Coronary artery (tissue), 2 donors: ENCODE results near the gene DENND2D.

ENCODE experiments used
- DNase-seq: peaks from one replicate; pipeline ENCODE4 v3.0.0-alpha.2; 2017; ENCODE audit warnings: low spot score
- H3K27ac ChIP-seq, 2 donors: fragments of 200-600 bp; sonication (generic); one replicate each; pipeline ENCODE4 v1.5.1; 2016 to 2019
- H3K4me3 ChIP-seq: fragments of 200-600 bp; sonication (generic); 2 replicates; pipeline ENCODE4 v1.5.1; 2016; ENCODE audit warnings: mild to moderate bottlenecking, moderate library complexity
- CTCF ChIP-seq: fragments of 200-600 bp; sonication (generic); IDR thresholded peaks from one replicate; pipeline ENCODE4 v1.5.1; 2019; ENCODE audit warnings: antibody characterized with exemption

DENND2D gene

DNA sequence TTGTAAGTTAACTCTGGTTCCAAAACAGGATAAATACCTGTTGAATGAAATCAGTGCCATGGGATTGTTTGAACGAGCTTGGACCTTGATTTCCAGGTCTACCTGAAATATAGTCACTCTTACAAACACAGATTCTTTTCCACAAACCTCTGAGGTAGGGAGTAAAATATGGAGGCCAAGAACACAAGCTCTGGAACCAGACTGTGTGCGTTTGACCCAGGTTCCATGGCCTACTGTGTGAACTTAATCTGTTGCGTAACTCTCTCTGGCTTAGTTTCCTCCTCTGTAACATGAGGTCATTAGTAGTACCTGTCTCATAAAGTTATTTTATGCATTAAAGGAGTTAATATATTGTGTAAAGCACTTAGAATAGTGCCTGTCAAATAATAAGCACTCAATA, 25.1 kb downstream of the DENND2D start:
- Histone ChIP-seq H3K27ac (no peak overlapping the region), H3K4me3 (no peak overlapping the region)
- TF ChIP-seq CTCF: no peak
- DNase-seq: no peak

- TF ChIP-seq CTCF: no peak
- no peak for DNase-seq
- Histone ChIP-seq H3K4me3 (no peak overlapping the region), H3K27ac (no peak overlapping the region)
Observed at GRCh38 chr1:111174070-111174469, 26.4 kb downstream of the DENND2D start.

DNA sequence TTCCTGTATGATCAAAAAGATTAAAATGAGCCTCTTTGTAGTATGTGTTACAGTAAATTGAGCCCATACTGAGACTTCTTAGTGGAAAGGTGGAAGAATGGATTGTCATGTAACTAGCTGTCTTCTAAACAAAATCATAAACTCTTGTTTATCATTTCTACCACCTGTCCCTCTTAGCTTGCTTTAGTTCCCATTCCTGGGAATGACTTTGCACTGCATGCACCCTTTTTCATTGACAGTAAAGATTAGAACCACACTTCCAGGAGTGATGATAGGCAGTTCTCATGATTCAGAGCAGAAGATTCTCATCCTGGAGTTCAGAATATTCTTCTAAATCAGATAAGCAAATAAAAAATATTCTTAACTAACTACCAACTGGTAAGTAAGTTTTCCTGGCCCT, 28.0 kb downstream of the DENND2D start:
- TF ChIP-seq CTCF: no peak
- no peak overlapping the region for H3K4me3 ChIP-seq
- H3K27ac ChIP-seq: no peak overlapping the region
- no peak for DNase-seq

GRCh38 chr1:111164151-111164550, 36.3 kb downstream of the DENND2D start:
- no peak for TF ChIP-seq CTCF

DNA sequence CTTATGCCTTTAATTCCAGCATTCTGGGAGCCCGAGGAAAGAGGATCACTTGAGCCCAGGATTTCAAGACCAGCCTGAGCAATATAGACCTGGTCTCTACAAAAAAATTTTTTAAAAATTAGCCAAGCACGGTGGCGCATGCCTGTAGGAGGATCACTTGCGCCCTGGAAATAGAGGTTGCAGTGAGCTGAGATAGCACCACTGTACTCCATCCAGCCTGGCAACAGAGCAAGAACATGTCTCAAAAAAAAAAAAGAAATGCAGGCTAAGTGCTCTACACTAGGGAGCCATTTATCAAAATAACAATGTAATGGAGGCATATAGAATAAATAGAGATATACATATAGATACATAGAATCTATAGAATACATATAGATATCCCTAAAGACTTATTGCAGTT, 37.1 kb downstream of the DENND2D start:
- no peak for TF ChIP-seq CTCF
- DNase-seq: no peak
- H3K27ac ChIP-seq: no peak overlapping the region
- H3K4me3 ChIP-seq: no peak overlapping the region

More at GRCh38 chr1:111164151-111164550, 36.3 kb downstream of the DENND2D start:
- H3K4me3 ChIP-seq: no peak overlapping the region
- no peak for DNase-seq
- no peak overlapping the region for H3K27ac ChIP-seq

- no peak for DNase-seq
- no peak for TF ChIP-seq CTCF
- Histone ChIP-seq H3K4me3 (no peak overlapping the region), H3K27ac (no peak overlapping the region)
Observed at GRCh38 chr1:111162488-111162880, 38.0 kb downstream of the DENND2D start.

DNA sequence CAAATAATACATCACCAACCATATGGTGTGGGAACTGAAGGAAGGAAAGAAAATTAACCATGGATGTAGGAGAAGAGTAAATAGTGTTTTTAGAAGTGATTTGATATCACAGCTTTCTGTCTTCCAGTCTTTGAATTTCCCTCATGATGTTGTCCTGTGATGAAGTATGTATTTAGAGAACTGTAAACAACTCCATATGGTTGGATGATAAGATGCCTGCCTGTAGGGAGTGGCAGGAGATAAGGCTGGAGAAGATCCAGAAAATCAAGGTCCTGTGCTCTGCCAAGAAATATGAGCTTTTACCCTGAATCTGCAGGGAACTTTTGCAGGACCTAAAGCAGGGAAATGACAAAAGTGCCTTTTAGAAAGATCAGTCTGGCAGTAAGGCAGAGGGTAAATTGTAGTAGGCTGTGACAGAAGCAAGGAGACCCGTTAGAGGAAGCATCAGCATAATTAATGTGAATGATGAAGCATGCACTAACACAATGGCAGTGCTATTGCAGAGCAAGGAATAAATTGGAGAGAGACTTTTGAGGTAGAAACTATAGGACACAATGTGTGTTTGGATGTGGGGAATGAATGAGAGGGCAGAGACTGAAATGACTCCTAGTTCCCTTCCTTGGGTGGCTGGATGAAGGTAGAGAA, 38.5 kb downstream of the DENND2D start:
- DNase-seq: no peak
- H3K4me3 ChIP-seq: no peak overlapping the region
- no peak overlapping the region for H3K27ac ChIP-seq
- no peak for TF ChIP-seq CTCF
